GM12878 (cell line): ENCODE results near the gene PRSS16. TPM values are rescaled to one million over a fixed set of nuclear protein-coding genes. Genes with fewer than 3 reads are reported as not detected.

Source experiments
- ATAC-seq: fragments of 200-7000 bp; cut with Tn5 transposase; 3 replicates; pipeline ENCODE4 v1.9.1; 2020; ENCODE audit warnings: mild to moderate bottlenecking, moderate library complexity
- BruUV-seq: library from RNA; stranded (reverse); fragments of 400-500 nt; replicated peaks from 2 replicates; lab custom pipeline; 2021; lab: Mats Ljungman, UMichigan
- CTCF ChIA-PET: fragments of 300-600 bp; sonication (Branson Sonifier 250); formaldehyde crosslinking; extraction: SDS; loops from one replicate; lab custom pipeline; 2021; ENCODE audit warnings: inconsistent platforms; lab: Yijun Ruan, JAX
- POLR2A ChIA-PET: fragments of 350-600 bp; formaldehyde crosslinking; extraction: SDS; loops from one replicate; lab custom pipeline; 2021; ENCODE audit warnings: inconsistent platforms; lab: Charles Lee
- RAD21 ChIA-PET: fragments of 300-600 bp; sonication (Branson Sonifier 250); formaldehyde crosslinking; loops from one replicate; lab custom pipeline; 2023; ENCODE audit warnings: antibody characterized with exemption; ENCODE audit not compliant: unreplicated experiment; lab: Charles Lee
- SMC1A ChIA-PET: fragments of 300-600 bp; sonication (Branson Sonifier 250); formaldehyde crosslinking; loops from one replicate; lab custom pipeline; 2023; ENCODE audit not compliant: unreplicated experiment, uncharacterized antibody; lab: Charles Lee
- DNase-seq: peaks from one replicate; pipeline ENCODE4 v3.0.0-alpha.2; 2011; ENCODE audit warnings: low read depth, low spot score
- FAIRE-seq: peaks from 3 replicates; lab custom pipeline; 2011; peaks lifted over from hg19 to GRCh38; lab: Jason Lieb, UNC
- H2AFZ ChIP-seq: 2 replicates; pipeline ENCODE4 v1.6.0; 2011; ENCODE audit warnings: low read depth, low read length, control low read depth; ENCODE audit not compliant: control insufficient read depth
- H3K27ac ChIP-seq: 2 replicates; pipeline ENCODE4 v1.5.1; 2011; ENCODE audit warnings: control low read depth; ENCODE audit not compliant: control insufficient read depth, insufficient read depth
- H3K27me3 ChIP-seq, 2 experiments: replicated peaks in 1 of 2; 2 replicates each; pipeline versions ENCODE4 v1.6.0 to v1.6.1; 2011; ENCODE audit warnings: low read length in 1 of 2; ENCODE audit not compliant: control insufficient read depth in 2 of 2, insufficient read depth in 2 of 2
- H3K36me3 ChIP-seq, 2 experiments: 2 replicates each; pipeline ENCODE4 v1.5.1; 2011; ENCODE audit warnings: low read length in 1 of 2; ENCODE audit not compliant: control insufficient read depth in 2 of 2, insufficient read depth in 2 of 2
- H3K4me1 ChIP-seq: 2 replicates; pipeline ENCODE4 v1.6.1; 2011; ENCODE audit warnings: mild to moderate bottlenecking, low read length, moderate library complexity, mixed read lengths; ENCODE audit not compliant: control insufficient read depth, insufficient read depth
- H3K4me2 ChIP-seq: 2 replicates; pipeline ENCODE4 v1.6.0; 2011; ENCODE audit warnings: control low read depth; ENCODE audit not compliant: control insufficient read depth, insufficient read depth
- H3K4me3 ChIP-seq: fragments of 200-600 bp; sonication (generic); 2 replicates; pipeline ENCODE4 v1.5.1; 2016
- H3K79me2 ChIP-seq: 2 replicates; pipeline ENCODE4 v1.6.0; 2011; ENCODE audit warnings: low read length; ENCODE audit not compliant: control insufficient read depth, insufficient read depth
- H3K9ac ChIP-seq: 2 replicates; pipeline ENCODE4 v1.8.0; 2011; ENCODE audit warnings: low read length, control low read depth, mixed read lengths; ENCODE audit not compliant: control insufficient read depth, insufficient read depth
- H3K9me3 ChIP-seq: replicated peaks from 3 replicates; pipeline ENCODE4 v1.5.1; 2011; ENCODE audit warnings: mild to moderate bottlenecking, low read length; ENCODE audit not compliant: control insufficient read depth, insufficient read depth
- H4K20me1 ChIP-seq: 2 replicates; pipeline ENCODE4 v1.6.0; 2011; ENCODE audit not compliant: control insufficient read depth, insufficient read depth
- HCFC1 ChIP-seq: fragments of 150-350 bp; IDR thresholded peaks from 2 replicates; pipeline ENCODE4 v1.6.1; 2014; ENCODE audit warnings: low read length
- KLF5 ChIP-seq: fragments of 450-650 bp; IDR thresholded peaks from 2 replicates; pipeline ENCODE4 v1.6.1; 2014; ENCODE audit warnings: mild to moderate bottlenecking; ENCODE audit not compliant: partially characterized antibody
- MYB ChIP-seq: fragments of 150-350 bp; IDR thresholded peaks from 2 replicates; pipeline ENCODE4 v1.6.1; 2014; ENCODE audit warnings: mild to moderate bottlenecking, low read depth, low read length, borderline replicate concordance
- SREBF1 ChIP-seq: IDR thresholded peaks from 2 replicates; pipeline ENCODE4 v1.6.1; 2012; ENCODE audit warnings: mild to moderate bottlenecking, low read length
- TCF7 ChIP-seq: IDR thresholded peaks from 2 replicates; pipeline ENCODE4 v1.6.1; 2014; ENCODE audit warnings: antibody characterized with exemption, borderline replicate concordance
- WGBS: methylation state at CpG from one replicate; pipeline ENCODE4 v1.1.6; 2016; ENCODE audit warnings: low lambda C conversion rate; ENCODE audit not compliant: insufficient replicate concordance, insufficient coverage; ENCODE audit errors: missing lambda C conversion rate; 5-methylcytosine and 5-hydroxymethylcytosine counted together
- in situ Hi-C: fragments of 300-500 bp; cut with MboI; formaldehyde crosslinking; loops from 9 replicates; pipeline ENCODE4 v1.14.3; 2018; ENCODE audit warnings: mixed read lengths
- intact Hi-C: fragments of 100-400 bp; cut with micrococcal nuclease; formaldehyde crosslinking; loops from one replicate; pipeline ENCODE4 v1.14.2; 2022; ENCODE audit not compliant: unreplicated experiment
- polyA plus RNA-seq, 11 experiments: library from polyadenylated mRNA; depleted of rRNA in 4 of 11; unstranded in 6 of 11; stranded (reverse) in 5 of 11; fragments of >200 nt; fragmentation: Nextera tagmentation in 4 of 11; fragmentation: Illumina TruSeq in 1 of 11; extraction: Ambion mirVana in 4 of 11; extraction: Trizol in 1 of 11; gene quantifications; 1 replicate in 1 of 11; 2 replicates in 10 of 11; pipeline versions ENCODE4 v1.2.1 to v1.2.3, GENCODE V29; 2011 to 2016; ENCODE audit warnings: inconsistent platforms in 2 of 11, missing spikeins in 2 of 11, low read depth in 1 of 11
- total RNA-seq, 4 experiments: library from RNA; depleted of rRNA in 3 of 4; stranded (reverse); fragments of >200 nt in 3 of 4; fragmentation: Illumina TruSeq in 1 of 4; extraction: Trizol in 1 of 4; gene quantifications; 2 replicates each; pipeline versions ENCODE4 v1.2.1 to v1.2.3, GENCODE V29; 2013 to 2021
- TF ChIP-seq, protein P1 (sequence below): IDR thresholded peaks from 2 replicates; pipeline ENCODE4 v1.6.1; 2012; ENCODE audit warnings: improper control_type of control experiment, low read depth, low read length; ENCODE audit not compliant: insufficient replicate concordance
- TF ChIP-seq, protein P2 (sequence below): fragments of 450-650 bp; IDR thresholded peaks from 2 replicates; pipeline ENCODE4 v1.6.1; 2014; ENCODE audit warnings: mild to moderate bottlenecking
- TF ChIP-seq, protein P3 (sequence below): fragments of 450-650 bp; IDR thresholded peaks from 2 replicates; pipeline ENCODE4 v1.6.1; 2017; ENCODE audit warnings: mild to moderate bottlenecking, moderate library complexity

The PRSS16 gene
- total and polyA plus RNA-seq, 10 of the 15 experiments (the other 5 are each of a cell fraction or from before 2014, with no cell fraction given), result 2.1 to 12.8 (median 6.6) TPM

DNA sequence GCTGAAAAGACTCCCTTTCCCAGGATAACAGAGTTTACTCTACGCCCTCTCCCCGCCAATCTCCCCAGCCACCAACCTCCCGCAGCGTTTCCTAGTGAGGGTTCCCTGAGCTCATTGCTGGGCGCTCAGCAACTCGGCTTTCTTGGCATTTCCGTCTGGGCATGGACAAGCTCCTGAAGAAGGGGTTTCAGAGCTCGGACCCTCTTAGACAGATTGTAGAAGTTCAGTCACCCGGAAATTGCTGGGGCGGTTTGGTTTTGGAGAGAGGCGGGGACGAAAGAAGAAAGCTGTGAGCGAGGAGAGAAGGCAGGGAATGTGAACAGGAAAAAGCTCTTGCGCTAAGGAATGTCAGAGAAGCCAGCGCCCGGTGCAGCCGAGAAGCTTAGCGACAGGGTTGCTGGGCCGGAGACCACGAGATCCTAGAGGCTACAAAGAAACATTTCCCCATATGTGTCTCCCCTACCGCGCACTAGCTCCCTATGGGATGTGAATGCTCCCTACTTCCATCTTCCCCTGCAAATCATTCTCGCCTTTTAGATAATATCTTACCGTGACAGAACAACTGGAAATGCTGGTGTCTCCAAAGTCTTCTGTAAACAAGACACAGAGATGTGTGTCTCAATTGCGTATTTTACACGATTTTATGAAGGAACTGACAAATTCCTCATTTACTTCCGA is 48.7 kb downstream of the PRSS16 start:
- WGBS, result 44% methylated on average over 27 of the region's 27 CpGs

More for the DNA sequence above, 48.7 kb downstream of the PRSS16 start:
- in situ Hi-C loops, result no loop called here
- Histone ChIP-seq H2AFZ (no peak overlapping the region; the same call in 1 of the 2 replicates), H4K20me1 (no peaks in the 10 kb centered on the region), H3K4me2 (peak overlapping the region; percentile 71), H3K4me1 (no peaks in the 10 kb centered on the region; the same call in 1 of the 2 replicates), H3K27ac (no peak overlapping the region), H3K36me3 (no peaks in the 10 kb centered on the region)
- RAD21 ChIA-PET, result no interaction called here
- no peak for FAIRE-seq
- POLR2A ChIA-PET, result no interaction called here
- CTCF ChIA-PET, result interaction anchor here (0.6 to 1.4 kb wide), 3 partner anchors 8 to 120 kb away, joined by 3 to 5 read pairs (median 4); partner anchors contain the start of gene POM121L2
- intact Hi-C loops, result no loop called here
- TF ChIP-seq KLF5 (no peak), TCF7 (no peak), HCFC1 (no peak), SREBF1 (no peak), MYB (no peak)
- TF ChIP-seq, protein P1, sequence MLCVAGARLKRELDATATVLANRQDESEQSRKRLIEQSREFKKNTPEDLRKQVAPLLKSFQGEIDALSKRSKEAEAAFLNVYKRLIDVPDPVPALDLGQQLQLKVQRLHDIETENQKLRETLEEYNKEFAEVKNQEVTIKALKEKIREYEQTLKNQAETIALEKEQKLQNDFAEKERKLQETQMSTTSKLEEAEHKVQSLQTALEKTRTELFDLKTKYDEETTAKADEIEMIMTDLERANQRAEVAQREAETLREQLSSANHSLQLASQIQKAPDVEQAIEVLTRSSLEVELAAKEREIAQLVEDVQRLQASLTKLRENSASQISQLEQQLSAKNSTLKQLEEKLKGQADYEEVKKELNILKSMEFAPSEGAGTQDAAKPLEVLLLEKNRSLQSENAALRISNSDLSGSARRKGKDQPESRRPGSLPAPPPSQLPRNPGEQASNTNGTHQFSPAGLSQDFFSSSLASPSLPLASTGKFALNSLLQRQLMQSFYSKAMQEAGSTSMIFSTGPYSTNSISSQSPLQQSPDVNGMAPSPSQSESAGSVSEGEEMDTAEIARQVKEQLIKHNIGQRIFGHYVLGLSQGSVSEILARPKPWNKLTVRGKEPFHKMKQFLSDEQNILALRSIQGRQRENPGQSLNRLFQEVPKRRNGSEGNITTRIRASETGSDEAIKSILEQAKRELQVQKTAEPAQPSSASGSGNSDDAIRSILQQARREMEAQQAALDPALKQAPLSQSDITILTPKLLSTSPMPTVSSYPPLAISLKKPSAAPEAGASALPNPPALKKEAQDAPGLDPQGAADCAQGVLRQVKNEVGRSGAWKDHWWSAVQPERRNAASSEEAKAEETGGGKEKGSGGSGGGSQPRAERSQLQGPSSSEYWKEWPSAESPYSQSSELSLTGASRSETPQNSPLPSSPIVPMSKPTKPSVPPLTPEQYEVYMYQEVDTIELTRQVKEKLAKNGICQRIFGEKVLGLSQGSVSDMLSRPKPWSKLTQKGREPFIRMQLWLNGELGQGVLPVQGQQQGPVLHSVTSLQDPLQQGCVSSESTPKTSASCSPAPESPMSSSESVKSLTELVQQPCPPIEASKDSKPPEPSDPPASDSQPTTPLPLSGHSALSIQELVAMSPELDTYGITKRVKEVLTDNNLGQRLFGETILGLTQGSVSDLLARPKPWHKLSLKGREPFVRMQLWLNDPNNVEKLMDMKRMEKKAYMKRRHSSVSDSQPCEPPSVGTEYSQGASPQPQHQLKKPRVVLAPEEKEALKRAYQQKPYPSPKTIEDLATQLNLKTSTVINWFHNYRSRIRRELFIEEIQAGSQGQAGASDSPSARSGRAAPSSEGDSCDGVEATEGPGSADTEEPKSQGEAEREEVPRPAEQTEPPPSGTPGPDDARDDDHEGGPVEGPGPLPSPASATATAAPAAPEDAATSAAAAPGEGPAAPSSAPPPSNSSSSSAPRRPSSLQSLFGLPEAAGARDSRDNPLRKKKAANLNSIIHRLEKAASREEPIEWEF, result no peak
- TF ChIP-seq, protein P2, sequence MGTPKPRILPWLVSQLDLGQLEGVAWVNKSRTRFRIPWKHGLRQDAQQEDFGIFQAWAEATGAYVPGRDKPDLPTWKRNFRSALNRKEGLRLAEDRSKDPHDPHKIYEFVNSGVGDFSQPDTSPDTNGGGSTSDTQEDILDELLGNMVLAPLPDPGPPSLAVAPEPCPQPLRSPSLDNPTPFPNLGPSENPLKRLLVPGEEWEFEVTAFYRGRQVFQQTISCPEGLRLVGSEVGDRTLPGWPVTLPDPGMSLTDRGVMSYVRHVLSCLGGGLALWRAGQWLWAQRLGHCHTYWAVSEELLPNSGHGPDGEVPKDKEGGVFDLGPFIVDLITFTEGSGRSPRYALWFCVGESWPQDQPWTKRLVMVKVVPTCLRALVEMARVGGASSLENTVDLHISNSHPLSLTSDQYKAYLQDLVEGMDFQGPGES, result no peak
- TF ChIP-seq, protein P3, sequence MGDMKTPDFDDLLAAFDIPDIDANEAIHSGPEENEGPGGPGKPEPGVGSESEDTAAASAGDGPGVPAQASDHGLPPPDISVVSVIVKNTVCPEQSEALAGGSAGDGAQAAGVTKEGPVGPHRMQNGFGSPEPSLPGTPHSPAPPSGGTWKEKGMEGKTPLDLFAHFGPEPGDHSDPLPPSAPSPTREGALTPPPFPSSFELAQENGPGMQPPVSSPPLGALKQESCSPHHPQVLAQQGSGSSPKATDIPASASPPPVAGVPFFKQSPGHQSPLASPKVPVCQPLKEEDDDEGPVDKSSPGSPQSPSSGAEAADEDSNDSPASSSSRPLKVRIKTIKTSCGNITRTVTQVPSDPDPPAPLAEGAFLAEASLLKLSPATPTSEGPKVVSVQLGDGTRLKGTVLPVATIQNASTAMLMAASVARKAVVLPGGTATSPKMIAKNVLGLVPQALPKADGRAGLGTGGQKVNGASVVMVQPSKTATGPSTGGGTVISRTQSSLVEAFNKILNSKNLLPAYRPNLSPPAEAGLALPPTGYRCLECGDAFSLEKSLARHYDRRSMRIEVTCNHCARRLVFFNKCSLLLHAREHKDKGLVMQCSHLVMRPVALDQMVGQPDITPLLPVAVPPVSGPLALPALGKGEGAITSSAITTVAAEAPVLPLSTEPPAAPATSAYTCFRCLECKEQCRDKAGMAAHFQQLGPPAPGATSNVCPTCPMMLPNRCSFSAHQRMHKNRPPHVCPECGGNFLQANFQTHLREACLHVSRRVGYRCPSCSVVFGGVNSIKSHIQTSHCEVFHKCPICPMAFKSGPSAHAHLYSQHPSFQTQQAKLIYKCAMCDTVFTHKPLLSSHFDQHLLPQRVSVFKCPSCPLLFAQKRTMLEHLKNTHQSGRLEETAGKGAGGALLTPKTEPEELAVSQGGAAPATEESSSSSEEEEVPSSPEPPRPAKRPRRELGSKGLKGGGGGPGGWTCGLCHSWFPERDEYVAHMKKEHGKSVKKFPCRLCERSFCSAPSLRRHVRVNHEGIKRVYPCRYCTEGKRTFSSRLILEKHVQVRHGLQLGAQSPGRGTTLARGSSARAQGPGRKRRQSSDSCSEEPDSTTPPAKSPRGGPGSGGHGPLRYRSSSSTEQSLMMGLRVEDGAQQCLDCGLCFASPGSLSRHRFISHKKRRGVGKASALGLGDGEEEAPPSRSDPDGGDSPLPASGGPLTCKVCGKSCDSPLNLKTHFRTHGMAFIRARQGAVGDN, result no peak
- TF ChIP-seq, all 136 proteins: peak for 0
- Histone ChIP-seq H3K9me3 (peaks cover 6% of the 10 kb centered on the region), H3K9ac (no peak overlapping the region), H3K79me2 (no peaks in the 10 kb centered on the region), H3K4me3 (peak overlapping the region; percentile 57; the same call in 1 of the 2 replicates), H3K27me3 (peaks cover 2 to 9% of the 10 kb centered on the region in 2 experiments)
- ATAC-seq (no peak; the same call in 1 of the 3 replicates), DNase-seq (no peak)
- SMC1A ChIA-PET, result interaction anchor here (0.6 to 1.4 kb wide), 3 partner anchors 8 to 1447 kb away, joined by 3 read pairs; no protein-coding TSS in a partner anchor
- BruUV-seq, result no TSS peak
